GM12878 (cell line): ENCODE data around the gene PERCC1. TPM values are rescaled to one million over a fixed set of nuclear protein-coding genes. Genes with fewer than 3 reads are reported as not detected.

Experiments used
- BHLHE40 ChIP-seq, 2 experiments: fragments of 450-650 bp in 1 of 2; IDR thresholded peaks; 2 replicates each; pipeline ENCODE4 v1.6.1; 2011 to 2017; ENCODE audit warnings: low read depth in 2 of 2, borderline replicate concordance in 1 of 2, improper control_type of control experiment in 1 of 2, low read length in 1 of 2, mild to moderate bottlenecking in 1 of 2
- CHD1 ChIP-seq: IDR thresholded peaks from 2 replicates; pipeline ENCODE4 v1.6.1; 2012; ENCODE audit warnings: low read depth, low read length, improper control_type of control experiment
- ELK1 ChIP-seq: IDR thresholded peaks from 2 replicates; pipeline ENCODE4 v1.6.1; 2012; ENCODE audit warnings: low read depth, low read length, improper control_type of control experiment
- EP300 ChIP-seq, 2 experiments: fragments of 150-350 bp in 1 of 2; IDR thresholded peaks; 2 replicates each; pipeline ENCODE4 v1.6.1; 2011 to 2012; ENCODE audit warnings: low read depth in 2 of 2, low read length in 2 of 2, borderline replicate concordance in 1 of 2, improper control_type of control experiment in 1 of 2, inconsistent platforms in 1 of 2; ENCODE audit not compliant: control insufficient read depth in 1 of 2
- FOXK2 ChIP-seq: fragments of 450-650 bp; IDR thresholded peaks from 2 replicates; pipeline ENCODE4 v1.6.1; 2017; ENCODE audit warnings: mild to moderate bottlenecking, moderate library complexity
- GATAD2B ChIP-seq: fragments of 450-650 bp; conservative IDR thresholded peaks from 2 replicates; pipeline ENCODE4 v1.6.1; 2017; ENCODE audit warnings: low read depth, mild to moderate bottlenecking, moderate library complexity
- IKZF1 ChIP-seq: fragments of 450-650 bp; conservative IDR thresholded peaks from 2 replicates; pipeline ENCODE4 v1.6.1; 2017; ENCODE audit warnings: antibody characterized with exemption, mild to moderate bottlenecking
- IRF3 ChIP-seq: fragments of 450-650 bp; IDR thresholded peaks from 2 replicates; pipeline ENCODE4 v1.6.1; 2014; ENCODE audit warnings: mild to moderate bottlenecking
- MEF2A ChIP-seq: IDR thresholded peaks from 2 replicates; pipeline ENCODE4 v1.6.1; 2011; ENCODE audit warnings: low read depth, mild to moderate bottlenecking, low read length, moderate library complexity; ENCODE audit not compliant: insufficient read depth
- MEF2B ChIP-seq: fragments of 450-650 bp; IDR thresholded peaks from 2 replicates; pipeline ENCODE4 v1.6.1; 2018; ENCODE audit warnings: mild to moderate bottlenecking, moderate library complexity; ENCODE audit not compliant: partially characterized antibody, poor library complexity, severe bottlenecking
- MTA3 ChIP-seq: IDR thresholded peaks from 2 replicates; pipeline ENCODE4 v1.6.1; 2012; ENCODE audit warnings: low read length, inconsistent platforms, borderline replicate concordance
- POLR2A ChIP-seq: IDR thresholded peaks from 2 replicates; pipeline ENCODE4 v1.6.1; 2011; ENCODE audit warnings: low read depth, mild to moderate bottlenecking, low read length
- RB1 ChIP-seq: fragments of 450-650 bp; formaldehyde crosslinking; IDR thresholded peaks from 2 replicates; pipeline ENCODE4 v1.6.1; 2017; ENCODE audit warnings: mild to moderate bottlenecking, borderline replicate concordance
- RBBP5 ChIP-seq: fragments of 200-600 bp; sonication (generic); conservative IDR thresholded peaks from 2 replicates; pipeline ENCODE4 v1.6.1; 2016
- RCOR1 ChIP-seq: conservative IDR thresholded peaks from 2 replicates; pipeline ENCODE4 v1.6.1; 2012; ENCODE audit warnings: low read depth, low read length, improper control_type of control experiment
- SIX5 ChIP-seq: IDR thresholded peaks from 2 replicates; pipeline ENCODE4 v1.6.1; 2011; ENCODE audit warnings: mild to moderate bottlenecking, low read depth, low read length, moderate library complexity; ENCODE audit not compliant: severe bottlenecking
- SREBF1 ChIP-seq: IDR thresholded peaks from 2 replicates; pipeline ENCODE4 v1.6.1; 2012; ENCODE audit warnings: mild to moderate bottlenecking, low read length
- SUPT20H ChIP-seq: IDR thresholded peaks from 2 replicates; pipeline ENCODE4 v1.6.1; 2011; ENCODE audit warnings: low read depth, mild to moderate bottlenecking, low read length, moderate library complexity, borderline replicate concordance; ENCODE audit not compliant: control insufficient read depth
- TBL1XR1 ChIP-seq: IDR thresholded peaks from 2 replicates; pipeline ENCODE4 v1.6.1; 2012; ENCODE audit warnings: low read depth, low read length, improper control_type of control experiment
- TCF7 ChIP-seq: IDR thresholded peaks from 2 replicates; pipeline ENCODE4 v1.6.1; 2014; ENCODE audit warnings: antibody characterized with exemption, borderline replicate concordance
- WRNIP1 ChIP-seq: IDR thresholded peaks from 2 replicates; pipeline ENCODE4 v1.6.1; 2011; ENCODE audit warnings: low read depth, low read length, improper control_type of control experiment, borderline replicate concordance
- YY1 ChIP-seq: IDR thresholded peaks from 2 replicates; pipeline ENCODE4 v1.6.1; 2011; ENCODE audit warnings: low read depth, mild to moderate bottlenecking, low read length
- ZBTB11 ChIP-seq: fragments of 450-650 bp; formaldehyde crosslinking; IDR thresholded peaks from 2 replicates; pipeline ENCODE4 v1.5.0; 2022; ENCODE audit warnings: mild to moderate bottlenecking, missing genetic modification characterization
- ZNF207 ChIP-seq: fragments of 450-650 bp; IDR thresholded peaks from 2 replicates; pipeline ENCODE4 v1.6.1; 2014; ENCODE audit warnings: antibody characterized with exemption, mild to moderate bottlenecking, borderline replicate concordance
- ZNF217 ChIP-seq: fragments of 450-650 bp; IDR thresholded peaks from 2 replicates; pipeline ENCODE4 v1.6.1; 2017; ENCODE audit warnings: antibody characterized with exemption, mild to moderate bottlenecking
- ZSCAN29 ChIP-seq: fragments of 450-650 bp; IDR thresholded peaks from 2 replicates; pipeline ENCODE4 v1.6.1; 2017; ENCODE audit warnings: mild to moderate bottlenecking, moderate library complexity
- polyA plus RNA-seq, 11 experiments: library from polyadenylated mRNA; depleted of rRNA in 4 of 11; unstranded in 6 of 11; stranded (reverse) in 5 of 11; fragments of >200 nt; fragmentation: Nextera tagmentation in 4 of 11; fragmentation: Illumina TruSeq in 1 of 11; extraction: Ambion mirVana in 4 of 11; extraction: Trizol in 1 of 11; gene quantifications; 1 replicate in 1 of 11; 2 replicates in 10 of 11; pipeline versions ENCODE4 v1.2.1 to v1.2.3, GENCODE V29; 2011 to 2016; ENCODE audit warnings: inconsistent platforms in 2 of 11, missing spikeins in 2 of 11, low read depth in 1 of 11
- total RNA-seq, 4 experiments: library from RNA; depleted of rRNA in 3 of 4; stranded (reverse); fragments of >200 nt in 3 of 4; fragmentation: Illumina TruSeq in 1 of 4; extraction: Trizol in 1 of 4; gene quantifications; 2 replicates each; pipeline versions ENCODE4 v1.2.1 to v1.2.3, GENCODE V29; 2013 to 2021

The PERCC1 gene
- total and polyA plus RNA-seq, 10 of the 15 experiments (the other 5 are each of a cell fraction or from before 2014, with no cell fraction given): not detected

- peak; percentile 67; the same call in 1 of the 2 replicates for TF ChIP-seq GATAD2B
- 0 out of 2 replicates have a peak, but pooled peaks have one; percentile 46 for TF ChIP-seq ZNF217
- no peak for TF ChIP-seq ZBTB11 (CRISPR knock-in tag)
- peak; percentile 80 to 95 for TF ChIP-seq BHLHE40 (IDR thresholded peaks at IDR 0.05; ENCODE audit: borderline replicate concordance in 1 of 2, low read depth in 2 of 2, low read length in 1 of 2)
- no peak for TF ChIP-seq CHD1
- TF ChIP-seq ELK1: peak; percentile 44; the same call in 1 of the 2 replicates
- peak in 1 of 2 experiments; percentile 40; a peak in 1 of 4 replicates for TF ChIP-seq EP300 (IDR thresholded peaks at IDR 0.05; ENCODE audit: borderline replicate concordance in 1 of 2, control insufficient read depth in 1 of 2, low read depth in 2 of 2, low read length in 2 of 2)
- TF ChIP-seq FOXK2: peak; percentile 58; the same call in 1 of the 2 replicates
- peak; percentile 11; the same call in 1 of the 2 replicates for TF ChIP-seq MEF2A
- TF ChIP-seq ZNF207: peak; percentile 90; the same call in 1 of the 2 replicates
- no peak for TF ChIP-seq MTA3
- TF ChIP-seq IKZF1: peak; percentile 91
- 0 out of 2 replicates have a peak, but pooled peaks have one; percentile 49 for TF ChIP-seq RCOR1
- peak; percentile 67; the same call in 1 of the 2 replicates for TF ChIP-seq IRF3
- TF ChIP-seq ZSCAN29: no peak
- TF ChIP-seq TCF7: no peak
- no peak for TF ChIP-seq SUPT20H
- peak; percentile 67; the same call in 1 of the 2 replicates for TF ChIP-seq RB1
- TF ChIP-seq RBBP5: no peak
- TF ChIP-seq TBL1XR1: peak; percentile 92
- TF ChIP-seq SREBF1: peak; percentile 59
- peak; percentile 90 for TF ChIP-seq MEF2B
- peak; percentile 78 for TF ChIP-seq YY1
- peak; percentile 95 for TF ChIP-seq POLR2A
- TF ChIP-seq WRNIP1: no peak
- peak; percentile 48 for TF ChIP-seq SIX5
These were observed 44.1 kb downstream of the PERCC1 start, which contains the start of gene CLCN7 (continued) for GRCh38 chr16:1474796-1475551.
